Fibroblast of skin of left quadriceps (primary cell): Measurements from ENCODE around the gene ZBTB49.

ENCODE experiments used
- DNase-seq, 2 experiments: peaks; one replicate each; pipeline ENCODE4 v3.0.0-alpha.2; 2013; ENCODE audit warnings: low read depth in 2 of 2

Gene ZBTB49

DNA sequence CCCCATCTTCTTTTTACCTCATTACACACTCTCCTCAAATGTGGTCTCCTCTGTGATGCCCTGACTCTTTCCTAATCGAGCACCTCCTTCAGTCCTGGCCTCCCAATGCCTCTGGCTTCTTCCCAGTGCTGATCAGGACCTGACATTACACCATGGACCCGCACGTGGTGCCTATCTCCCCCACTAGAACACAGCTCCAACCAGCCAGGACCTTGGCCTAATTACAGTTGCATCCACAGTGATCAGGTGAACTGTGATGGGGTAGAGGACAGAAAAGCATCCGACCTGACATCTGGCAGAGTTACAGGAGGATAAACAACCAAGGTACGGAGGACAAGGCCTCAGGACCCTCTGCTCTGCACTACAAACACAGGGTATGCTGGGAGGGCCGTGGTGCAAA lies 12.5 kb upstream of the ZBTB49 start:
- no peak for DNase-seq

GRCh38 chr4:4281787-4282186 lies 8.3 kb upstream of the ZBTB49 start:
- no peak for DNase-seq

DNA sequence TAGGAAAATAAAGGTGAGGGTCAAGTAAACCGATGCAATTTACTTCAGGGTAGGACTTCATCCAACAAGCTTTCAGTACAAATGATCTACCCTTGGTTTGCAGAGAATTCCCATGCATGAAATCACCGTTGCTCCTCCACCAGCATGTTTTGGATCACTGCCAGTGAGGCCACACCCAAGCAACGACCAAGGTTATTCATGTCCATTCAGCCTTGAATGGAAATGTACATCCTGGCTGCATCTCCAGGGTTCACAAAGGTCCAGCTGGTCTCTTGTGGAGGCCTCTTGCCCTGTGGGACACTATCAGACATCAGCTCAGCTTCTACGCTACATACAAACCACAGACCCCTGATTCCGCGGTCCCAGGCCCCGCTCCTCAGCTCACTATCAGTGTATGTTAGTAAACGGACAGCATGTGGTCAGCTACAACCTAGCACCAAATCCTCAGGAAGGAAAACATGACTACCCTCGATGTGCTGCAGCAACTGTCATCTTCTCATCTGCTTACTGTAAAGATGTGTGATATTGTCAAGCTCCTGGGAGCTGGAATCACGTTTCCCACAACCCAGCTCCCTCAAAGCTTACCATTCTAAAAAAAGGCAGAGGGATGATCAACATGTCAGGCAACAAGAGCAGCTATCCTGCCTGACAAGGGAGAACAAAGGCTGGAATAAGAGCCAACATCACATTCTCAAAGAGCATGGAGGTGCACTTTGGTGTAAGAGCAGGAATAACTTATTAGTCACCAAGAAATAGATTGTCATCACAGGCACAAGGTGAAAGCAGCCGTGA lies 5.0 kb upstream of the ZBTB49 start:
- no peak for DNase-seq

- no peak for DNase-seq
Observed at GRCh38 chr4:4288098-4288497, 2.0 kb upstream of the ZBTB49 start.

DNA sequence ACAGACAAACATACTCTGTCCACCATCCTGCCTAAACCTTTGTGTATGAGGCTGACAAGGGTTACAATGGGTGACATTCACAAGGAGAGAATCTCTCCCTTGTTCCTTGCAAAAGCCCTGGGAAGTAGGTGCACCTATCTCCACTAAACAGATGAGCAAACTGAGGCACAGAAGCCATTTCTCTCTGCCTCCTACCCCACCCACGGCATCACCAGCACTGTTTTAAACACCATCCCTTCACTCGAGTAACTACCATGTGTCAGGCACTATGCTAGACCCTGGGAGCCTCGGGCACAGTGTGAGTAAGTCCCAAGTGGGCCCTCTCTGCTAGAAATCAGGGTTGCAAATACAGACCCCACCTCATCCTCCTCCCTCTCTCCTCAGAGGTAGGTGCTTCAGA lies 996 bp upstream of the ZBTB49 start:
- DNase-seq: no peak

- no peak for DNase-seq
Observed at GRCh38 chr4:4289597-4289940, 482 bp upstream of the ZBTB49 start.

DNA sequence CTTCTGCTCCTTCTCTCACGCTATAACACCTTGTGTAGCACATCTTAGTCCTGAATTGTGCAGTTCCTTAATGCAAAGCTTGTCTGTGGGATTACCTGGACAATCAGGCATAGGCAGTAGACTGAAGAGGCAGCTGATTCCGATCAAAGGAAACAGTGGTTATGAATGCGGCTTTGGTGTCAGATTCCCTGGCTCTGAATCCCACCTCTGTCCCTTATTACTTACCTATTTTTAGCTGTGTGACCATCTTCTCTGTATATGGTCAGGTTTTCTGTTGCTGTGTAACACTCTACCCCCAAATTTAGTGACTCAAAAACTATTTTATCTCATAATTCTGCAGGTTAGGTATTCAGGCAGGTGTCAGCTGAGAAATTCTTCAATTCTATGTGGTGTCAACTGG lies 3.2 kb downstream of the ZBTB49 start:
- no peak for DNase-seq

- DNase-seq: no peak
Observed at GRCh38 chr4:4296283-4296846, 6.3 kb downstream of the ZBTB49 start.

DNA sequence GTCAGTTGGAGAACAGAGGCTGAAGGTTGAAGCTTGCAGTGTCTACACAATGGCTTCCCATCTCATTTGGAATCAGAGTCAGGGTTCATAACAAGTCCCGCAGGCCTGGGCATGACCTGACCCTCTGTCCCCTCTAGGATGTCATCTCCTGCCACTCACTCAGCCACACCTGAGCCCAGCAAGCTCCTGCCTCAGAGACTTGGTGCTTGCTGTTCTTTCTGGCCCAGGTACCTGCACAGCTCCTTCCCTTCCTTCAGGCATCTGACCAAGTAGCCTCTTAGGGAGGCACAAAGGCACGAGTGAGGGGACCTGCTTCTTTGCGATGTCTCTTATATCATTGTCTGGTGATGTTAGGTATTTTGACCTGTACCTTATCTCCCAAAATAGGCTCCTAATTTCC lies 9.0 kb downstream of the ZBTB49 start:
- no peak for DNase-seq

GRCh38 chr4:4302001-4302400 lies 11.9 kb downstream of the ZBTB49 start:
- DNase-seq: no peak

GRCh38 chr4:4302416-4302815 lies 12.4 kb downstream of the ZBTB49 start:
- DNase-seq: no peak

- no peak for DNase-seq
Observed at GRCh38 chr4:4306920-4307319, 16.9 kb downstream of the ZBTB49 start.

DNA sequence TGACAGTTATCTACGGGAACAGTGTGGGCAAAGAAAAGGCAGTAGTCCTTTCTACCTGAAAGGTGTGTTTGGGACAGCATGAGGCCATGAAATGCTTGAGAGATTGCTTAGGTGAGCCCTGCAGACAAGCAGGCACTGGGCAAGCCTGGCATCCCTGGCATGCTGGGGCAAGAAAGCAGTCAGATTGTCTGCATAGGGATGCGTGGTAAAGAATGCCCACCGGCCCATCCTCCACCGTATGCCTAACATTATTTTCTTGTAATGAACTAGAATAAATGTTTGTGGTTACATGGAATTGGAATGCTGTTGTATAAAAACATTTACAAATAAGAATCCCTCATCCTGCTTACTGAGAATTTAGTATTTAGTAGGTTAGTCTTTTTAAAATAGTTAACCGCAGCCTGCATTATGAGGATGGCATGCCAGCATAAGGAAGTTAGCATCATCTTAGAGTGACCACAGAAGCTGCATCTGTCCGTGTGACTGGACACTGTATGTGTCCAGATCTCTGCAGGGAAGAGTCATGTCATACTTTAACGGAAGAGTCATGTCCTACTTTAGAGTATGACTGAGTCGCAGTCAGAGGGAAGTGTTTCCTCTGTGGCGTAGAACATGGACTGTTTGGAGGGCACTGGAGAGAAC lies 18.9 kb downstream of the ZBTB49 start:
- DNase-seq: no peak

DNA sequence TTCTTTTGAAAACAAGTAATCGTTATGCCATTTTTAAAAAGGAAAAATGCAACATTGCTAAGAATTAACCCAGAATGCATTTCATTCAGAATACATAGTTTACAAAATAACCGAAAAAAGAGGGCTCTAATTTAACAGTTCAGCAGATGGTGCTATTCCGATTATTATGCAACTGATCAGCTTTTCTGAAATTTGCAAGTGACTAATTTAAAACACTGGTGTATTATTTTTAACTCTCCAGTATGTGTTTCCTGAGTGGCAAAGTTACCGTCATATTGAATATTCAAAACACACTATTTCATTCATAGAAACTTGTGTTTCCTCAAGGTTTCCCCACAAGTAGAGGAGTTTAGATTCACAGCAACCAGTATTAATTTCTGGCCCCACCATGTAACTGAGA lies 21.1 kb downstream of the ZBTB49 start:
- no peak for DNase-seq

GRCh38 chr4:4315461-4316149 lies 25.6 kb downstream of the ZBTB49 start:
- no peak for DNase-seq

DNA sequence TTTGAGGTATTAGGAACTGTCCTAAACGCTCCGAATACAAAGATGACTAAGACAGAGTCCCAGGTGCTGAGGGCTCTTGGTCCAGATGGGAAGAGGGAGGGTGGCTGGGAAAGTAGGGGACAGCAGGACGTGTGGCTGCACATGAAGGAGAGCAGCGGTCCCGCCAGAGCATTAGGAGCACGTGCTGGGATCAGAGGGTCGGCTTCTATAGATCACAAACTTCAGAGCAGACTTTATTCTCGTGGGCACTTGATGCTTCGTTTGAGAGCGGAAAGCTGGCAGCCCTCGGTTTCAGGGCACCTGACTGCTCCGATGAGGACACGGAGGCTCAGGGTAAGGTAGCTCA lies 26.1 kb downstream of the ZBTB49 start:
- no peak for DNase-seq

- DNase-seq: no peak
Observed at GRCh38 chr4:4317496-4318232, 27.6 kb downstream of the ZBTB49 start.

DNA sequence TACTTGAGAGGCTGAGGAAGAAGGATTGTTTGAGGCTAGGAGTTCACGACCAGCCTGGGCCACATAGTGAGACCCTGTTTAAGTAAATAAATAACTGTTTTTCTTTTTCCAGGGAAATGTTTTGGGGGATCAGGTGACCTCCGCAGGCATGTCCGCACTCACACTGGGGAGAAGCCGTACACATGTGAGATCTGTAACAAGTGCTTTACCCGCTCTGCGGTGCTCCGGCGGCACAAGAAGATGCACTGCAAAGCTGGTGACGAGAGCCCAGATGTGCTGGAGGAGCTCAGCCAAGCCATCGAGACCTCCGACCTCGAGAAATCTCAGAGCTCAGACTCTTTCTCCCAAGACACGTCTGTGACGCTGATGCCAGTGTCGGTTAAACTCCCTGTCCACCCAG lies 30.5 kb downstream of the ZBTB49 start:
- no peak for DNase-seq

DNA sequence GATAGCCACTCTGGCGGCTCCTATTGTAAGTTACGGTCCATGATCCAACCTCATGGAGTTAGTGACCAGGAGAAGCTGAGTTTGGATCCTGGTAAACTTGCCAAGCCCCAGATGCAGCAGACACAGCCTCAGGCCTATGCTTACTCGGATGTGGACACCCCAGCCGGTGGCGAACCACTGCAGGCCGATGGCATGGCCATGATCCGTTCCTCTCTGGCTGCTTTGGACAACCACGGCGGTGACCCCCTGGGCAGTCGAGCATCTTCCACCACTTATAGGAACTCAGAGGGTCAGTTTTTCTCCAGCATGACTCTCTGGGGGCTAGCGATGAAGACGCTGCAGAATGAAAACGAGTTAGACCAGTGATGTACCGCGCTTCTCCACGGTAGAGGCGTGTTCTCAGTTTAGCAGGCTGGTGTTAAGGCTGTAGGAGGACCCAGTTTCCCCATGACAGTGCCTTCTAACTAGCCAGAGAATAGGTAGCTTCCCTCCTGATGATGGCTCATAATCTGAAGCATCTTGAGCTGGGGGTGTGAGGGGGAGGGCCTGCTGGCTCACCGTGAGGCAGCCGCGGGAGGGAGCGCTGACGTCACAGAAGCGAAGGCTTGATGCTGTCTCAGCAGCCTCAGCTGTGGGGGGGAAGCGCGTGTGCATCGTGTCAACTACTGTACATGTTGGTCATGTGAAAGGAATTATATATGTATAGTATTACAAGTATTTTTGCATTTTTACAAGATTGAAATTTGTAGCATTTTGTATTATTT lies 31.1 kb downstream of the ZBTB49 start:
- no peak for DNase-seq

GRCh38 chr4:4321951-4322688 lies 32.1 kb downstream of the ZBTB49 start:
- no peak for DNase-seq
